PC-3 (cell line): Measurements from ENCODE around the gene MKI67. TPM values are rescaled to one million over a fixed set of nuclear protein-coding genes. Genes with fewer than 3 reads are reported as not detected.

Experiments
- ATAC-seq: fragments of 200-7000 bp; cut with Tn5 transposase; 2 replicates; pipeline ENCODE4 v1.9.1; 2020; ENCODE audit warnings: mild to moderate bottlenecking, moderate library complexity
- BruUV-seq: library from RNA; stranded (reverse); fragments of 400-500 nt; replicated peaks from 2 replicates; lab custom pipeline; 2021; lab: Mats Ljungman, UMichigan
- CTCF ChIA-PET: fragments of 300-600 bp; sonication (Branson Sonifier 250); formaldehyde crosslinking; loops from one replicate; lab custom pipeline; 2022; ENCODE audit warnings: antibody characterized with exemption; lab: Charles Lee
- POLR2A ChIA-PET: fragments of 300-600 bp; sonication (Branson Sonifier 250); formaldehyde crosslinking; loops from one replicate; lab custom pipeline; 2022; ENCODE audit warnings: antibody characterized with exemption; ENCODE audit not compliant: unreplicated experiment; lab: Charles Lee
- DNase-seq: peaks from one replicate; pipeline ENCODE4 v3.0.0-alpha.2; 2015
- H2AFZ ChIP-seq: fragments of 300-600 bp; sonication (generic); 2 replicates; pipeline ENCODE4 v1.6.0; 2016; ENCODE audit warnings: antibody characterized with exemption, low read length
- H3F3A ChIP-seq: fragments of 300-600 bp; sonication (generic); one replicate; pipeline ENCODE4 v1.6.0; 2017; ENCODE audit warnings: antibody characterized with exemption, low read length, control low read depth, mild to moderate bottlenecking; ENCODE audit not compliant: unreplicated experiment
- H3K27ac ChIP-seq: fragments of 300-600 bp; sonication (generic); 2 replicates; pipeline ENCODE4 v1.5.1; 2016; ENCODE audit warnings: mild to moderate bottlenecking, low read length
- H3K27me3 ChIP-seq: fragments of 300-600 bp; sonication (generic); 2 replicates; pipeline ENCODE4 v1.6.1; 2016; ENCODE audit warnings: low read length, mixed read lengths
- H3K36me3 ChIP-seq: fragments of 300-600 bp; sonication (generic); 2 replicates; pipeline ENCODE4 v1.6.1; 2016; ENCODE audit warnings: low read depth, mixed run types, low read length, mixed read lengths
- H3K4me1 ChIP-seq: fragments of 300-600 bp; sonication (generic); 2 replicates; pipeline ENCODE4 v1.5.1; 2016; ENCODE audit warnings: low read length; ENCODE audit not compliant: insufficient read depth
- H3K4me2 ChIP-seq: fragments of 300-600 bp; sonication (generic); 2 replicates; pipeline ENCODE4 v1.6.0; 2016; ENCODE audit warnings: low read length
- H3K4me3 ChIP-seq: fragments of 300-600 bp; sonication (generic); 2 replicates; pipeline ENCODE4 v1.5.1; 2016; ENCODE audit warnings: mild to moderate bottlenecking, low read length, mixed read lengths
- H3K79me2 ChIP-seq: fragments of 300-600 bp; sonication (generic); 2 replicates; pipeline ENCODE4 v1.6.1; 2017; ENCODE audit warnings: low read length, mixed read lengths
- H3K9ac ChIP-seq: fragments of 300-600 bp; sonication (generic); 2 replicates; pipeline ENCODE4 v1.6.0; 2016; ENCODE audit warnings: mild to moderate bottlenecking, low read length
- H3K9me2 ChIP-seq: fragments of 300-600 bp; sonication (generic); replicated peaks from 2 replicates; pipeline ENCODE4 v1.6.1; 2016; ENCODE audit warnings: mixed run types, low read length, mixed read lengths
- H3K9me3 ChIP-seq: fragments of 300-600 bp; sonication (generic); 2 replicates; pipeline ENCODE4 v1.6.1; 2016; ENCODE audit warnings: low read length, mixed read lengths
- H4K20me1 ChIP-seq: fragments of 300-600 bp; sonication (generic); 2 replicates; pipeline ENCODE4 v1.6.1; 2016; ENCODE audit warnings: low read length, mixed read lengths
- EZH2 ChIP-seq: fragments of 300-600 bp; sonication (generic); IDR thresholded peaks from one replicate; pipeline ENCODE4 v1.6.1; 2017; ENCODE audit warnings: antibody characterized with exemption, mild to moderate bottlenecking, low read length; ENCODE audit not compliant: unreplicated experiment
- EZH2phosphoT487 ChIP-seq: fragments of 300-600 bp; sonication (generic); IDR thresholded peaks from 2 replicates; pipeline ENCODE4 v1.6.1; 2018; ENCODE audit warnings: mild to moderate bottlenecking, antibody characterized with exemption, low read length, borderline replicate concordance
- intact Hi-C: fragments of 100-400 bp; cut with micrococcal nuclease; formaldehyde crosslinking; loops from 2 replicates; pipeline ENCODE4 v1.9.0; 2023
- total RNA-seq: library from RNA; depleted of rRNA; stranded (reverse); fragments of >200 nt; gene quantifications from 2 replicates; pipeline ENCODE4 v1.2.3, GENCODE V29; 2014
- TF ChIP-seq, protein P1 (sequence below): fragments of 300-600 bp; sonication (generic); conservative IDR thresholded peaks from 2 replicates; pipeline ENCODE4 v1.5.1; 2017; ENCODE audit warnings: antibody characterized with exemption, low read depth, mild to moderate bottlenecking, low read length

The MKI67 gene
- total RNA-seq, 1 experiment from 2014 or later = 66.0 TPM

DNA sequence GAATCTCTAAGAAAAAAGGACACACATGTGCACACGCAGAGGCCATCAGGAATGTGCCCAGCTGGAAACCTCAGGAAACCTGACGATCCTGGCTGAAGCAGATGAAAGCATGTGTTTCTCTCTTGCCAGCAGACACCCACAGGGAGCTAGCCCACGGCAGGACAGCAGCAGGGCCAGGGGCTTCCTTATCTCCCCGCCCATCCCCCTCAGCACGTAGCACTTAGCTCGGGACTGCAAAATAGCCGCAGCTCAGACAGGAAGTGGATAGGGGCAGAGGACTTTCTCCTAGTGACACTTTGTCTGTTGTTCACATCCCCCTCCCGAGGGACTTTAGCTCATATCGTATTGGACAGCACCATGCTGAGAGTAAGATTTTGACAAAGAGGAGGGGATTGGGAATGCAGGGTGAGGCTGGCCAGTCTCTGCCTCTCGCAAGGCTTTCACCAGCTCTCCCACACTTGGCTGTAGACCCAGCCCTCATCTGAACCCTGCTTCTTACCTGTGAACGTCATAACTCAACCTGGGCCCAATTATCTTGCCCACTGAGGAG, 63.8 kb downstream of the MKI67 start:
- BruUV-seq = no TSS peak
- Histone ChIP-seq H2AFZ (no peak overlapping the region), H3K9ac (no peak overlapping the region), H3K4me1 (no peaks in the 10 kb centered on the region), H3K9me2 (no peaks in the 10 kb centered on the region), H3F3A (no peaks in the 10 kb centered on the region), H3K9me3 (no peaks in the 10 kb centered on the region), H3K27me3 (no peaks in the 10 kb centered on the region), H3K79me2 (no peaks in the 10 kb centered on the region), H3K27ac (no peak overlapping the region), H3K4me2 (no peak overlapping the region), H4K20me1 (no peaks in the 10 kb centered on the region), H3K4me3 (no peak overlapping the region), H3K36me3 (no peaks in the 10 kb centered on the region)
- POLR2A ChIA-PET = no interaction called here
- CTCF ChIA-PET = no interaction called here
- DNase-seq (no peak), ATAC-seq (no peak)
- intact Hi-C loops = no loop called here
- TF ChIP-seq EZH2 = no peak
- TF ChIP-seq, protein P1, sequence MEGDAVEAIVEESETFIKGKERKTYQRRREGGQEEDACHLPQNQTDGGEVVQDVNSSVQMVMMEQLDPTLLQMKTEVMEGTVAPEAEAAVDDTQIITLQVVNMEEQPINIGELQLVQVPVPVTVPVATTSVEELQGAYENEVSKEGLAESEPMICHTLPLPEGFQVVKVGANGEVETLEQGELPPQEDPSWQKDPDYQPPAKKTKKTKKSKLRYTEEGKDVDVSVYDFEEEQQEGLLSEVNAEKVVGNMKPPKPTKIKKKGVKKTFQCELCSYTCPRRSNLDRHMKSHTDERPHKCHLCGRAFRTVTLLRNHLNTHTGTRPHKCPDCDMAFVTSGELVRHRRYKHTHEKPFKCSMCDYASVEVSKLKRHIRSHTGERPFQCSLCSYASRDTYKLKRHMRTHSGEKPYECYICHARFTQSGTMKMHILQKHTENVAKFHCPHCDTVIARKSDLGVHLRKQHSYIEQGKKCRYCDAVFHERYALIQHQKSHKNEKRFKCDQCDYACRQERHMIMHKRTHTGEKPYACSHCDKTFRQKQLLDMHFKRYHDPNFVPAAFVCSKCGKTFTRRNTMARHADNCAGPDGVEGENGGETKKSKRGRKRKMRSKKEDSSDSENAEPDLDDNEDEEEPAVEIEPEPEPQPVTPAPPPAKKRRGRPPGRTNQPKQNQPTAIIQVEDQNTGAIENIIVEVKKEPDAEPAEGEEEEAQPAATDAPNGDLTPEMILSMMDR = no peak
- TF ChIP-seq EZH2phosphoT487 = no peak

DNA sequence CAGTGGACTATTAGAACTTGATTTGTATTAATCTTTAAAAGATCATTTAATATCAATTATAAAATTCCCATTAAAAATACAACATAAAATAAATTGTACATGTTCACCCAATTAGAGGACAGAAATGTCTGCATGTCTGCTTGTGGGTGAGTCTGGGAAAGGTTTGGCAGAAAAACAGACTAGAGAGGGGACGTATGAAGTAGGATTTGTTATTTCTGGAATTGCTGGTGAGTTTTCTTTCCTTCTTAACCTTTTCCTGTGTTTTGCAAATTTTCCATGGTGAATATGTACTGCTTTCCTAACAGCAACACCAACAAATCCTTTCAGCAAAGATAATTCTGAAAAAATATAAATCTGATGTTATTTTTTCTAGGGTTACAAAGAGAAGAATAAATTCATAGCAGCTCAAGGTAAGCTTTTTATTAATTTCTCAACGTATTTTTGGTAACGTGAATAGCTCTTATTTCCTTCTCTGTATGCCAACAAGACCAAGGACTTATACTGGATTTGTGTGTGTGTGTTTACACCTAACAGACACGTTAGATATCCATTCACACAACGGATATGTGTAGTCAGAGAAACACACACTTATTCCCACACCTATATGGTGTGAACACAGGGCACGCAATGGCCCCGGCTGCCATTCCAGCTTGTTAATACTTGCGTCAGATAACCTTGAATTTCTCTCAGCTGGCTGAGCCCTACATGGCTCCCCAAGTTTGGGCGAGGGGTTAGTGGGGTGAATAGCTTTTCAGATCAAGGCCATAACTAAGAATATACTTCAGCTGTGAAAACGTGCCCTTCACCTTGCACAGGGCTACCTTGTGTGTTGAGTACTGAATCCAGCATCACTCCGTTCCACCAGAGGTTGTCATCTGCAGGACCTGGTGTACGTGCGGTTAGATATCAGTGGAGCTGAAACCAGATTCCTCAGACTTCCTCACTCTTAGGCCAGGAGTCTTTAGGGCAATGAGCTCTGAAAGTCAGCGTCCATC, 64.6 kb downstream of the MKI67 start:
- no peak overlapping the region for H3K27ac ChIP-seq
- H3K27me3 ChIP-seq = no peaks in the 10 kb centered on the region
- no peak overlapping the region for H3K4me2 ChIP-seq
- no peaks in the 10 kb centered on the region for H3K9me2 ChIP-seq
- H3K9ac ChIP-seq = no peak overlapping the region
- ChIA-PET CTCF (no interaction called here), POLR2A (no interaction called here)
- H3K4me3 ChIP-seq = no peak overlapping the region
- intact Hi-C loops = no loop called here
- H2AFZ ChIP-seq = no peak overlapping the region
- H3K79me2 ChIP-seq = no peaks in the 10 kb centered on the region
- no peaks in the 10 kb centered on the region for H4K20me1 ChIP-seq
- TF ChIP-seq EZH2 = no peak
- TF ChIP-seq, protein P1 = no peak
- TF ChIP-seq EZH2phosphoT487 = no peak
- DNase-seq (no peak), ATAC-seq (no peak)
- no peaks in the 10 kb centered on the region for H3F3A ChIP-seq
- H3K9me3 ChIP-seq = no peaks in the 10 kb centered on the region
- no TSS peak for BruUV-seq
- H3K36me3 ChIP-seq = no peaks in the 10 kb centered on the region
- no peaks in the 10 kb centered on the region for H3K4me1 ChIP-seq
